Left lung (tissue), 10 donors: Measurements from ENCODE around the gene TMTC2. TPM values are rescaled to one million over a fixed set of nuclear protein-coding genes. Genes with fewer than 3 reads are reported as not detected.

Experiments used
- ATAC-seq: fragments of 200-7000 bp; cut with Tn5 transposase; one replicate; pipeline ENCODE4 v1.9.1; 2020; ENCODE audit warnings: moderate library complexity
- DNase-seq, 4 donors: peaks; one replicate each; pipeline ENCODE4 v3.0.0-alpha.2; 2013 to 2020
- H3K27ac ChIP-seq, 2 donors: fragments of 200-600 bp; sonication (generic) in 1 of 2; one replicate each; pipeline versions ENCODE4 v1.5.0 to v1.8.0; 2020 to 2021
- H3K27me3 ChIP-seq, 2 donors: fragments of 200-600 bp; sonication (generic) in 1 of 2; one replicate each; pipeline versions ENCODE4 v1.5.0 to v1.8.0; 2020 to 2021
- H3K36me3 ChIP-seq, 2 donors: fragments of 200-600 bp; sonication (generic) in 1 of 2; one replicate each; pipeline versions ENCODE4 v1.5.0 to v1.8.0; 2020 to 2021
- H3K4me1 ChIP-seq, 2 donors: fragments of 200-600 bp; one replicate each; pipeline ENCODE4 v1.8.0; 2021
- H3K4me3 ChIP-seq, 2 donors: fragments of 200-600 bp; sonication (generic) in 1 of 2; one replicate each; pipeline versions ENCODE4 v1.5.0 to v1.8.0; 2020 to 2021; ENCODE audit warnings: mild to moderate bottlenecking in 1 of 2
- H3K9me3 ChIP-seq, 2 donors: fragments of 200-600 bp; sonication (generic) in 1 of 2; one replicate each; pipeline versions ENCODE4 v1.5.0 to v1.8.0; 2020 to 2021
- CTCF ChIP-seq, 2 donors: fragments of 200-600 bp; sonication (generic) in 1 of 2; IDR thresholded peaks; one replicate each; pipeline versions ENCODE4 v1.5.0 to v1.8.0; 2021; ENCODE audit warnings: antibody characterized with exemption in 2 of 2
- intact Hi-C, 2 donors: fragments of 100-400 bp; cut with DNase I; formaldehyde crosslinking; loops; one replicate each; pipeline versions ENCODE4 v1.11.2 to v1.14.2; 2022
- polyA plus RNA-seq, 6 donors: library from polyadenylated mRNA; unstranded; fragments of 120-200 nt; gene quantifications; one replicate each; pipeline ENCODE4 v1.2.1, GENCODE V29; 2013; ENCODE audit not compliant: insufficient read length in 6 of 6
- total RNA-seq, 2 donors: library from RNA; stranded (reverse); fragmentation: NEBNext Ultra II Directional; extraction: Animal tissue kit (Norgen Biotek cat#: 25700); gene quantifications; one replicate each; pipeline ENCODE4 v1.2.1, GENCODE V29; 2021
- donor health status: DM: no; HTN: yes; CAD: no.
- donor health status: DM: no; HTN: no; CAD: no.

TMTC2 gene
- total and polyA plus RNA-seq, 8 donors: 17.2 to 46.1 (median 39.3) TPM

- intact Hi-C loops: no loop called here
- Histone ChIP-seq H3K36me3 (no peaks in the 10 kb centered on the region), H3K4me3 (no peak overlapping the region), H3K9me3 (no peaks in the 10 kb centered on the region), H3K4me1 (peaks cover 0 to 4% of the 10 kb centered on the region in 2 donors), H3K27ac (no peak overlapping the region), H3K27me3 (no peaks in the 10 kb centered on the region)
- DNase-seq: no peak
- no peak for TF ChIP-seq CTCF (IDR thresholded peaks at IDR 0.05)
- ATAC-seq: no peak
These were observed 146.3 kb downstream of the TMTC2 start for GRCh38 chr12:82832981-82833380.

GRCh38 chr12:82833481-82833880, 146.8 kb downstream of the TMTC2 start:
- ATAC-seq: no peak
- intact Hi-C loops: no loop called here
- H3K27ac ChIP-seq: no peak overlapping the region
- peaks cover 0 to 4% of the 10 kb centered on the region in 2 donors for H3K4me1 ChIP-seq
- no peak for TF ChIP-seq CTCF (IDR thresholded peaks at IDR 0.05)
- no peaks in the 10 kb centered on the region for H3K36me3 ChIP-seq
- H3K27me3 ChIP-seq: no peaks in the 10 kb centered on the region
- H3K4me3 ChIP-seq: no peak overlapping the region
- H3K9me3 ChIP-seq: no peaks in the 10 kb centered on the region
- no peak for DNase-seq

GRCh38 chr12:82835217-82835616, 148.5 kb downstream of the TMTC2 start:
- peak; percentile 25 for ATAC-seq
- Histone ChIP-seq H3K4me1 (peaks cover 0 to 4% of the 10 kb centered on the region in 2 donors), H3K36me3 (no peaks in the 10 kb centered on the region), H3K27ac (no peak overlapping the region), H3K9me3 (no peaks in the 10 kb centered on the region), H3K27me3 (no peaks in the 10 kb centered on the region), H3K4me3 (no peak overlapping the region)
- no peak for DNase-seq
- TF ChIP-seq CTCF (IDR thresholded peaks at IDR 0.05): no peak
- intact Hi-C loops: no loop called here

GRCh38 chr12:82838131-82838551, 151.4 kb downstream of the TMTC2 start:
- no peak for ATAC-seq
- Histone ChIP-seq H3K4me3 (no peak overlapping the region), H3K27ac (no peak overlapping the region), H3K9me3 (no peaks in the 10 kb centered on the region), H3K27me3 (no peaks in the 10 kb centered on the region), H3K36me3 (no peaks in the 10 kb centered on the region), H3K4me1 (no peaks in the 10 kb centered on the region)
- TF ChIP-seq CTCF (IDR thresholded peaks at IDR 0.05): no peak
- intact Hi-C loops: no loop called here
- DNase-seq: no peak

- intact Hi-C loops: no loop called here
- ATAC-seq (no peak), DNase-seq (no peak)
- Histone ChIP-seq H3K4me3 (no peak overlapping the region), H3K27me3 (no peaks in the 10 kb centered on the region), H3K4me1 (no peaks in the 10 kb centered on the region), H3K27ac (no peak overlapping the region), H3K9me3 (no peaks in the 10 kb centered on the region), H3K36me3 (no peaks in the 10 kb centered on the region)
- no peak for TF ChIP-seq CTCF (IDR thresholded peaks at IDR 0.05)
These were observed 152.1 kb downstream of the TMTC2 start for GRCh38 chr12:82838827-82839226.
